Activated CD4-positive, alpha-beta T cell treated with anti-CD3 and anti-CD28 coated beads, Interleukin-2, amount 10 ng/mL, durations not matched to agents 24 days and 14 days (primary cell): ENCODE data around the gene ZBTB43. TPM values are rescaled to one million over a fixed set of nuclear protein-coding genes. Genes with fewer than 3 reads are reported as not detected.
A peak's percentile ranks its signal among the peaks of the same experiment; 100 is the strongest.
"Not testable (repeated sequence)": the region's sequence is repeated elsewhere in the genome, so short reads cannot be mapped to it uniquely, and the experiment has no call there.

Experiments
- DNase-seq: peaks from one replicate; pipeline ENCODE4 v3.0.0; 2022
- H3K27ac Mint-ChIP-seq: one replicate; pipeline ENCODE4 v1.8.0; 2022; ENCODE audit warnings: mild to moderate bottlenecking, mixed read lengths
- H3K27me3 Mint-ChIP-seq: one replicate; pipeline ENCODE4 v1.8.0; 2022; ENCODE audit warnings: mixed read lengths
- H3K36me3 Mint-ChIP-seq: one replicate; pipeline ENCODE4 v1.8.0; 2022; ENCODE audit warnings: low read depth, mild to moderate bottlenecking, mixed read lengths
- H3K4me1 Mint-ChIP-seq: one replicate; pipeline ENCODE4 v1.8.0; 2021; ENCODE audit warnings: mixed read lengths
- H3K4me3 Mint-ChIP-seq: one replicate; pipeline ENCODE4 v1.8.0; 2022; ENCODE audit warnings: mild to moderate bottlenecking, moderate library complexity, mixed read lengths
- H3K9me3 Mint-ChIP-seq: one replicate; pipeline ENCODE4 v1.8.0; 2021; ENCODE audit warnings: mixed read lengths
- intact Hi-C: fragments of 100-400 bp; cut with micrococcal nuclease; formaldehyde crosslinking; loops from one replicate; pipeline ENCODE4 v1.15.1; 2023
- total RNA-seq: library from RNA; stranded (reverse); gene quantifications from 2 replicates; pipeline ENCODE4 v1.2.3, GENCODE V29; 2022

Gene ZBTB43
- total RNA-seq, 1 donor from 2014 or later, result 18.8 TPM

- intact Hi-C loops, result loop anchor here (1.0 kb wide), 2 partner anchors 75 to 170 kb away; no protein-coding TSS in a partner anchor
- H3K9me3 Mint-ChIP-seq, result no peaks in the 10 kb centered on the region
- H3K27me3 Mint-ChIP-seq, result peaks cover 21% of the 10 kb centered on the region
- no peaks in the 10 kb centered on the region for H3K4me1 Mint-ChIP-seq
- no peak overlapping the region for H3K27ac Mint-ChIP-seq
- H3K4me3 Mint-ChIP-seq, result no peak overlapping the region
- H3K36me3 Mint-ChIP-seq, result no peaks in the 10 kb centered on the region
- peak; percentile 94 for DNase-seq
These were observed 23.4 kb upstream of the ZBTB43 start for GRCh38 chr9:126781186-126782052.

GRCh38 chr9:126782053-126782388 lies 22.8 kb upstream of the ZBTB43 start:
- Mint-ChIP-seq H3K4me1 (no peaks in the 10 kb centered on the region), H3K27ac (no peak overlapping the region), H3K9me3 (no peaks in the 10 kb centered on the region), H3K4me3 (no peak overlapping the region), H3K36me3 (no peaks in the 10 kb centered on the region), H3K27me3 (peaks cover 27% of the 10 kb centered on the region)
- no peak for DNase-seq
- intact Hi-C loops, result no loop called here

DNA sequence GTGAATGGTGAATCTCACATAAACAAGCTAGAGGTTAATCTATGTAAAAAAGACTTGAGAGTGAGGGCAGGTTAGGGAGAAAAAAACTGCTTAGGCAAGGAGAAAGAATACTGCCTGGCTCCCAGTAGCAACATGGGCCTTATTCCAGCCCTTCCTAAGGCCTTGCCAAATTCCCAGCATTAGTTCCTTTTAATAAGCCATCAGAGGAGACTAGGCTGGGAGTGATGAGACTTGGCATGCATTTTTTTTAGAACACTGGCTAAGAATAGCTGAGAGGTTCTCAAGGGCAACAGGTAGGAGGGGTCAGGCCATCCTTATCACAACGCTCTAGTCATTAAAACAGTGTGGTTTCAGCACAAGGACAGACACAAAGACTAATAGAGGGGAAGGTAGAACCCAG lies 20.9 kb upstream of the ZBTB43 start:
- intact Hi-C loops, result no loop called here
- H3K4me3 Mint-ChIP-seq, result no peak overlapping the region
- no peak for DNase-seq

DNA sequence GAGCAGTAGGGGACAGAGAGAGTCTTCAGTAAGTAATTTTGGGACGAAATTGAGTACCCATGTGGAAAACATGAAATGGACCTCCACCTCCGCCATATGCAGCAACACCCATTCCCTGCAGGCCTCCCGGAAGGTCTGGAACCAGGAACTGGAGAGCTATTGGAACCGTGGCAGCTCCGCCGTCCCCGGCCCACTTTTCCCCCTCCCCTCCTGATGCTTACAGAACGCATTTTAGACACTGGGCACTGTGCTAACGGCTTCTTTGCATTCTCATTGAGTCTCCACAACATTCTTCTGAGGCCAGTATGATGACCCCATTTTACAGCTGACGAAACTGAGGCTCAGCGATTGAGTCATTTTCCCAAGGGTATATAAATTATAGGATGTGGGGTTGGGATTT lies 20.4 kb upstream of the ZBTB43 start:
- DNase-seq, result no peak
- Mint-ChIP-seq H3K4me1 (peaks cover 3% of the 10 kb centered on the region), H3K9me3 (no peaks in the 10 kb centered on the region), H3K36me3 (no peaks in the 10 kb centered on the region), H3K4me3 (no peak overlapping the region), H3K27ac (no peak overlapping the region), H3K27me3 (peaks cover 42% of the 10 kb centered on the region)
- intact Hi-C loops, result no loop called here

More for the DNA sequence above, 20.9 kb upstream of the ZBTB43 start:
- Mint-ChIP-seq H3K4me1 (peaks cover 3% of the 10 kb centered on the region), H3K27ac (no peak overlapping the region), H3K36me3 (no peaks in the 10 kb centered on the region), H3K9me3 (no peaks in the 10 kb centered on the region), H3K27me3 (peaks cover 42% of the 10 kb centered on the region)

DNA sequence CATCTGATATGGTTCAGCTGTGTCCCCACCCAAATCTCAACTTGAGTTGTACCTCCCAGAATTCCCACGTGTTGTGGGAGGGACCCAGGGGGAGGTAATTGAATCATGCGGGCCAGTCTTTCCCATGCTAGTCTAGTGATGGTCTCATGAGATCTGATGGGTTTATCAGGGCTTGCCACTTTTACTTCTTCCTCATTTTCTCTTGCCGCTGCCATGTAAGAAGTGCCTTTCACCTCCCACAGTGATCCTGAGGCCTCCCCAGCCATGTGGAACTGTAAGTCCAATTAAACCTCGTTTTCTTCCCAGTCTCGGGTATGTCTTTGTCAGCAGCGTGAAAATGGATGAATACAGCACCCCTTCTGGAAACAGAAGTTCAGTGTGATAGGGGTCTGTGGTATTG lies 20.0 kb upstream of the ZBTB43 start:
- H3K9me3 Mint-ChIP-seq, H3K4me3 Mint-ChIP-seq, H3K4me1 Mint-ChIP-seq, intact Hi-C loops, H3K27ac Mint-ChIP-seq, H3K36me3 Mint-ChIP-seq, DNase-seq: not testable (repeated sequence)
- peaks cover 39% of the 10 kb centered on the region for H3K27me3 Mint-ChIP-seq

- no peaks in the 10 kb centered on the region for H3K36me3 Mint-ChIP-seq
- H3K4me1 Mint-ChIP-seq, result peaks cover 3% of the 10 kb centered on the region
- no peak overlapping the region for H3K27ac Mint-ChIP-seq
- no peaks in the 10 kb centered on the region for H3K9me3 Mint-ChIP-seq
- no peak for DNase-seq
- intact Hi-C loops, result no loop called here
- H3K27me3 Mint-ChIP-seq, result peaks cover 47% of the 10 kb centered on the region
- H3K4me3 Mint-ChIP-seq, result no peak overlapping the region
These were observed 16.8 kb upstream of the ZBTB43 start for GRCh38 chr9:126788046-126788445.

GRCh38 chr9:126788634-126789349 lies 16.0 kb upstream of the ZBTB43 start:
- intact Hi-C loops, result no loop called here
- no peak for DNase-seq
- Mint-ChIP-seq H3K27me3 (peaks cover 47% of the 10 kb centered on the region), H3K36me3 (no peaks in the 10 kb centered on the region), H3K4me1 (peaks cover 3% of the 10 kb centered on the region), H3K9me3 (no peaks in the 10 kb centered on the region), H3K27ac (no peak overlapping the region), H3K4me3 (no peak overlapping the region)

GRCh38 chr9:126790561-126790960 lies 14.3 kb upstream of the ZBTB43 start:
- peaks cover 50% of the 10 kb centered on the region for H3K27me3 Mint-ChIP-seq
- intact Hi-C loops, result no loop called here
- no peaks in the 10 kb centered on the region for H3K9me3 Mint-ChIP-seq
- DNase-seq, result no peak
- peaks cover 3% of the 10 kb centered on the region for H3K4me1 Mint-ChIP-seq
- no peaks in the 10 kb centered on the region for H3K36me3 Mint-ChIP-seq
- H3K4me3 Mint-ChIP-seq, result no peak overlapping the region
- H3K27ac Mint-ChIP-seq, result no peak overlapping the region

DNA sequence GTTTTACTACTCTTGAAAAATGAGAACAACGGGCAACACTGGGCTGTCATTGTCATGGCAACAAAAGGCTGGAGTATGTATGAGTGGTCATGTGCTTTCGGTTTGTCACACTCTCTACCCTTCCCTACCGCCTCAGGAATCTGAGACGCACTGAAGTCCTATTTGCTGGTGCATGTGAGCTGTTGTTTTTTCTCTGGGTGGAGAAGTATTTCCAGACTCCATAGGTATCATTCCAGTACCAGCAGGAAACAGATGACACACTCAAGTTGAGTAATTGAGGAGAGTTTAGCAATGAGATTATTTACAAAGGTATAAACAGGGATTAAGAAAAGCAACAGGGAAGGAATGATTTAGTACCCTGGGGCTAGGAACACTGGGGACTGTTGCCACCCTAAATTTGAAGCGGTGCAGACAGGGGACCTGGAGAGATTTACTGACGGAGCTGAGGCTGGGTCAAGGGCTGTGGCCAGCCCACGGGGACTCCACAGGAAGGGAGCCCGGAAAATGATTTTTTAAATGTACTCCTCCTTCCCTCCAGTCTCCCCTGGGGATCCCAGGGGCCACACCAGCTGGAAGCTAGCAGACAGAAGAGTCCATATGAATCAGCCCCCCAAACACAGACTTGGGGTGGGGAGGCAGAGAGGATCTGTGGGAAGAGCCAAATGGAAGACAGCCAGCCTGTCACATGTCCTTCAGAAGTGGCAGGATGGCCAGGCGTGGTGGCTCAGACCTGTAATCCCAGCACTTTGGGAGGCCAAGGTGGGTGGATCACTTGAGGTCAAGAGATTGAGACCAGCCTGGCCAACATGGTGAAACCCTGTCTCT lies 13.2 kb upstream of the ZBTB43 start:
- no peaks in the 10 kb centered on the region for H3K9me3 Mint-ChIP-seq
- H3K4me1 Mint-ChIP-seq, result peaks cover 3% of the 10 kb centered on the region
- intact Hi-C loops, result no loop called here
- H3K4me3 Mint-ChIP-seq, result no peak overlapping the region
- H3K36me3 Mint-ChIP-seq, result no peaks in the 10 kb centered on the region
- no peak for DNase-seq
- no peak overlapping the region for H3K27ac Mint-ChIP-seq
- peaks cover 47% of the 10 kb centered on the region for H3K27me3 Mint-ChIP-seq

GRCh38 chr9:126793686-126794417 lies 11.0 kb upstream of the ZBTB43 start:
- intact Hi-C loops, result no loop called here
- Mint-ChIP-seq H3K4me1 (peaks cover under 1% of the 10 kb centered on the region), H3K4me3 (no peak overlapping the region), H3K36me3 (no peaks in the 10 kb centered on the region), H3K27ac (no peak overlapping the region), H3K27me3 (peaks cover 26% of the 10 kb centered on the region), H3K9me3 (no peaks in the 10 kb centered on the region)
- no peak for DNase-seq

DNA sequence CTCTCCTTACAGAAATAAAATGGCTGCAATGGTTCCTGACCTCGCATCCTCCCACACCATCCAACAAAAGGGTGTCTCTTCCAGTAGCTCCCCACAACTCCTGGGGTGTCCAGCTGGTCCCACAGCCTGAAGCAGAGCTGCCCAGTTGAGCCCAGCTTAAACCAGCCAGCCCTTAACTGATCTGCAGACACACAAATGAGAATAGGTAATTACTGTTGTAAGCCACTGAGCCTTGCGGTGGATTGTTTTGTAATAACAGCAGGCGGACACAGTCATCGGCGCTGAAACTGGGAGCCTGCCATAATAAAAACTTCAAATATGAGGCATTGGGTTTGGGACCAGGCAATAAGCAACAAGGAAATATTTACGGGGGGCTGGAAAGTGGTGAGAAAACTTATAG lies 10.4 kb upstream of the ZBTB43 start:
- H3K27ac Mint-ChIP-seq, result no peak overlapping the region
- no peaks in the 10 kb centered on the region for H3K36me3 Mint-ChIP-seq
- DNase-seq, result no peak
- intact Hi-C loops, result no loop called here
- H3K27me3 Mint-ChIP-seq, result peaks cover 24% of the 10 kb centered on the region
- H3K9me3 Mint-ChIP-seq, result no peaks in the 10 kb centered on the region
- H3K4me1 Mint-ChIP-seq, result no peaks in the 10 kb centered on the region
- no peak overlapping the region for H3K4me3 Mint-ChIP-seq

GRCh38 chr9:126796758-126797157 lies 8.1 kb upstream of the ZBTB43 start:
- Mint-ChIP-seq H3K4me3 (no peak overlapping the region), H3K27me3 (peaks cover 16% of the 10 kb centered on the region), H3K4me1 (no peaks in the 10 kb centered on the region), H3K36me3 (no peaks in the 10 kb centered on the region), H3K9me3 (no peaks in the 10 kb centered on the region), H3K27ac (no peak overlapping the region)
- DNase-seq, result no peak
- intact Hi-C loops, result no loop called here

DNA sequence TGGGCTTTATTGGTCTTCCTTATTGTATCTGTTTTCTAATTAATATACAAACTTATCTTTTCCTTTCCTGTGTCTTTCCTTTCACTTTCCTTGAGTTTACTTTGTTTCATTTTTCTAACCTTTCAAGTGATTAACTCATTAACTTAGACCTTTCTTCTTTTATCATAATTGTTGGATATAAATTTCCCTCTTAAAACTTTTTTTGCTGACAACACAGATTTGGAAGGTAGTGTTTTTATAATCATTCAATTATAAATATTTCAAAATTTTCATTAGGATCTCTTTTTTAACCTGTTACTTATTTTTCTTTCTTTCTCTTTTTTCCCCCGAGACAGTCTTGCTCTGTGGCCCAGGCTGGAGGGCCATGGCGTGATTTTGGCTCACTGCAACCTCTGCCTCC lies 6.9 kb upstream of the ZBTB43 start:
- Mint-ChIP-seq H3K4me1 (no peaks in the 10 kb centered on the region), H3K4me3 (no peak overlapping the region), H3K36me3 (no peaks in the 10 kb centered on the region), H3K27me3 (peaks cover 10% of the 10 kb centered on the region), H3K27ac (no peak overlapping the region), H3K9me3 (no peaks in the 10 kb centered on the region)
- intact Hi-C loops, result no loop called here
- no peak for DNase-seq
